IMR-90 (cell line): ENCODE results near the gene FGD5. TPM values are rescaled to one million over a fixed set of nuclear protein-coding genes. Genes with fewer than 3 reads are reported as not detected.

ENCODE experiments used
- ATAC-seq: fragments of 200-7000 bp; cut with Tn5 transposase; 2 replicates; pipeline ENCODE4 v1.9.1; 2020; ENCODE audit warnings: low read depth, mild to moderate bottlenecking, moderate library complexity
- BruUV-seq: library from RNA; stranded (reverse); fragments of 400-500 nt; replicated peaks from 2 replicates; lab custom pipeline; 2021; lab: Mats Ljungman, UMichigan
- CTCF ChIA-PET: fragments of 300-600 bp; formaldehyde crosslinking; extraction: SDS; loops from one replicate; lab custom pipeline; 2021; ENCODE audit warnings: antibody characterized with exemption; lab: Yijun Ruan, JAX
- POLR2A ChIA-PET: fragments of 300-600 bp; sonication (Branson Sonifier 250); formaldehyde crosslinking; loops from one replicate; lab custom pipeline; 2022; ENCODE audit warnings: antibody characterized with exemption; ENCODE audit not compliant: unreplicated experiment; lab: Charles Lee
- DNase-seq: peaks from one replicate; pipeline ENCODE4 v3.0.0; 2013
- H2AFZ ChIP-seq: replicated peaks from 2 replicates; pipeline ENCODE3; 2013; ENCODE audit warnings: low read length, mild to moderate bottlenecking; ENCODE audit not compliant: poor library complexity
- H2AK5ac ChIP-seq: 2 replicates; pipeline ENCODE4 v1.6.1; 2013; ENCODE audit warnings: low read depth, low read length, inconsistent platforms
- H2AK9ac ChIP-seq: replicated peaks from 2 replicates; pipeline ENCODE3; 2013; ENCODE audit warnings: mild to moderate bottlenecking, low read depth, low read length, moderate library complexity; ENCODE audit not compliant: poor library complexity
- H2BK120ac ChIP-seq: 2 replicates; pipeline ENCODE4 v1.6.1; 2013; ENCODE audit warnings: low read depth, low read length, inconsistent platforms
- H2BK15ac ChIP-seq: 3 replicates; pipeline ENCODE4 v1.6.1; 2013; ENCODE audit warnings: low read depth, low read length, inconsistent platforms
- H2BK20ac ChIP-seq: 2 replicates; pipeline ENCODE4 v1.6.1; 2013; ENCODE audit warnings: low read depth, mild to moderate bottlenecking, inconsistent platforms, low read length, moderate library complexity
- H2BK5ac ChIP-seq: 2 replicates; pipeline ENCODE4 v1.6.1; 2013; ENCODE audit warnings: mild to moderate bottlenecking, low read depth, low read length, inconsistent platforms; ENCODE audit not compliant: poor library complexity, severe bottlenecking
- H3K14ac ChIP-seq: replicated peaks from 2 replicates; pipeline ENCODE4 v1.6.1; 2013; ENCODE audit warnings: low read depth, low read length, inconsistent platforms
- H3K18ac ChIP-seq: 2 replicates; pipeline ENCODE4 v1.6.1; 2013; ENCODE audit warnings: low read depth, low read length, control low read depth
- H3K23ac ChIP-seq: 2 replicates; pipeline ENCODE4 v1.6.1; 2013; ENCODE audit warnings: low read depth, low read length, inconsistent platforms
- H3K27ac ChIP-seq: 2 replicates; pipeline ENCODE4 v1.5.1; 2013; ENCODE audit warnings: mild to moderate bottlenecking, control low read depth, low read length; ENCODE audit not compliant: insufficient read depth
- H3K27me3 ChIP-seq: 2 replicates; pipeline ENCODE4 v1.6.1; 2013; ENCODE audit warnings: low read length; ENCODE audit not compliant: control insufficient read depth, insufficient read depth
- H3K36me3 ChIP-seq: 2 replicates; pipeline ENCODE4 v1.6.1; 2013; ENCODE audit warnings: low read length, mixed read lengths; ENCODE audit not compliant: control insufficient read depth, insufficient read depth
- H3K4ac ChIP-seq: 2 replicates; pipeline ENCODE4 v1.6.1; 2013; ENCODE audit warnings: low read depth, low read length, inconsistent platforms
- H3K4me1 ChIP-seq: 2 replicates; pipeline ENCODE4 v1.6.1; 2013; ENCODE audit warnings: low read length, mixed read lengths; ENCODE audit not compliant: control insufficient read depth, insufficient read depth
- H3K4me2 ChIP-seq: 2 replicates; pipeline ENCODE4 v1.6.1; 2013; ENCODE audit warnings: low read depth, mild to moderate bottlenecking, control low read depth, low read length, moderate library complexity
- H3K4me3 ChIP-seq: 2 replicates; pipeline ENCODE4 v1.5.1; 2013; ENCODE audit warnings: low read depth, mild to moderate bottlenecking, control low read depth, low read length, moderate library complexity; ENCODE audit not compliant: insufficient read depth
- H3K56ac ChIP-seq: 2 replicates; pipeline ENCODE4 v1.6.1; 2013; ENCODE audit warnings: low read length, inconsistent platforms; ENCODE audit not compliant: insufficient read depth; ENCODE audit errors: extremely low read depth
- H3K79me1 ChIP-seq, 2 experiments: 2 replicates each; pipeline ENCODE4 v1.6.1; 2013; ENCODE audit warnings: low read length in 2 of 2, inconsistent platforms in 1 of 2, low read depth in 1 of 2
- H3K9ac ChIP-seq: 2 replicates; pipeline ENCODE4 v1.6.1; 2013; ENCODE audit warnings: low read depth, low read length, control low read depth
- H3K9me1 ChIP-seq: 2 replicates; pipeline ENCODE4 v1.6.1; 2013; ENCODE audit warnings: low read length, inconsistent platforms; ENCODE audit not compliant: insufficient read depth
- H3K9me3 ChIP-seq: 2 replicates; pipeline ENCODE4 v1.6.1; 2013; ENCODE audit warnings: low read length; ENCODE audit not compliant: control insufficient read depth, insufficient read depth
- H4K20me1 ChIP-seq: 2 replicates; pipeline ENCODE4 v1.6.1; 2013; ENCODE audit warnings: low read length, inconsistent platforms; ENCODE audit not compliant: insufficient read depth
- H4K5ac ChIP-seq: 2 replicates; pipeline ENCODE4 v1.6.1; 2013; ENCODE audit warnings: mild to moderate bottlenecking, low read depth, low read length, control low read depth
- H4K8ac ChIP-seq, 2 experiments: 2 replicates each; pipeline ENCODE4 v1.6.1; 2013; ENCODE audit warnings: low read depth in 2 of 2, low read length in 2 of 2, control low read depth in 1 of 2, inconsistent platforms in 1 of 2
- H4K91ac ChIP-seq: 2 replicates; pipeline ENCODE4 v1.6.1; 2013; ENCODE audit warnings: low read depth, low read length, inconsistent platforms; ENCODE audit not compliant: insufficient read depth
- BHLHE40 ChIP-seq: fragments of 150-350 bp; IDR thresholded peaks from 2 replicates; pipeline ENCODE4 v1.6.1; 2016; ENCODE audit warnings: mild to moderate bottlenecking, low read depth, low read length
- CEBPB ChIP-seq: IDR thresholded peaks from 2 replicates; pipeline ENCODE4 v1.6.1; 2012; ENCODE audit warnings: low read depth, low read length, improper control_type of control experiment
- CHD1 ChIP-seq: IDR thresholded peaks from 2 replicates; pipeline ENCODE4 v1.6.1; 2012; ENCODE audit warnings: low read depth, low read length, improper control_type of control experiment
- MAFK ChIP-seq: IDR thresholded peaks from 2 replicates; pipeline ENCODE4 v1.6.1; 2012; ENCODE audit warnings: low read depth, low read length, improper control_type of control experiment
- MAZ ChIP-seq: IDR thresholded peaks from 2 replicates; pipeline ENCODE4 v1.6.1; 2012; ENCODE audit warnings: low read depth, mild to moderate bottlenecking, low read length, improper control_type of control experiment, moderate library complexity, borderline replicate concordance
- MXI1 ChIP-seq: IDR thresholded peaks from 2 replicates; pipeline ENCODE4 v1.6.1; 2012; ENCODE audit warnings: low read depth, mild to moderate bottlenecking, low read length, moderate library complexity, borderline replicate concordance
- NFE2L2 ChIP-seq: fragments of 150-350 bp; IDR thresholded peaks from 2 replicates; pipeline ENCODE4 v1.6.1; 2016; ENCODE audit warnings: low read depth, mild to moderate bottlenecking, low read length
- POLR2A ChIP-seq: IDR thresholded peaks from 2 replicates; pipeline ENCODE4 v1.6.1; 2012; ENCODE audit warnings: mild to moderate bottlenecking, low read depth, low read length
- RAD21 ChIP-seq: IDR thresholded peaks from 2 replicates; pipeline ENCODE4 v1.6.1; 2012; ENCODE audit warnings: low read length, improper control_type of control experiment
- WGBS, 2 experiments: methylation state at CpG; one replicate each; pipeline versions ENCODE4 v1.1.5 to v1.1.7; 2013; ENCODE audit warnings: missing lambda C conversion rate in 2 of 2; ENCODE audit not compliant: insufficient read length in 1 of 2; ENCODE audit errors: extremely low coverage in 2 of 2; 5-methylcytosine and 5-hydroxymethylcytosine counted together
- dilution Hi-C: fragments of 300-500 bp; cut with HindIII; formaldehyde crosslinking; loops from one replicate; pipeline ENCODE4 v1.14.3; 2018; ENCODE audit warnings: low sequenced_read_pairs; ENCODE audit not compliant: unreplicated experiment
- in situ Hi-C: fragments of 300-500 bp; cut with MboI; formaldehyde crosslinking; loops from 3 replicates; pipeline ENCODE4 v1.14.3; 2019; ENCODE audit warnings: low sequenced_read_pairs, inconsistent platforms, mixed read lengths
- intact Hi-C: fragments of 100-400 bp; cut with micrococcal nuclease; formaldehyde crosslinking; loops from 2 replicates; pipeline ENCODE4 v1.10.0; 2022
- polyA plus RNA-seq, 3 experiments: library from polyadenylated mRNA; depleted of rRNA; stranded (reverse); fragments of >200 nt; gene quantifications; 2 replicates each; pipeline ENCODE4 v1.2.3, GENCODE V29; 2012; ENCODE audit warnings: low replicate concordance in 1 of 3
- total RNA-seq: library from RNA; depleted of rRNA; stranded (reverse); fragments of >200 nt; gene quantifications from 2 replicates; pipeline ENCODE4 v1.2.3, GENCODE V29; 2012
- TF ChIP-seq, protein P1 (sequence below): conservative IDR thresholded peaks from 2 replicates; pipeline ENCODE4 v1.5.1; 2012; ENCODE audit warnings: mild to moderate bottlenecking, low read depth, low read length, improper control_type of control experiment
- TF ChIP-seq, protein P2 (sequence below): fragments of 150-350 bp; IDR thresholded peaks from 2 replicates; pipeline ENCODE4 v1.6.1; 2017; ENCODE audit warnings: mild to moderate bottlenecking, antibody characterized with exemption, low read length, low read depth

Gene FGD5
- total and polyA plus RNA-seq, 2 of the 4 experiments (the other 2 are of a cell fraction): not detected

DNA sequence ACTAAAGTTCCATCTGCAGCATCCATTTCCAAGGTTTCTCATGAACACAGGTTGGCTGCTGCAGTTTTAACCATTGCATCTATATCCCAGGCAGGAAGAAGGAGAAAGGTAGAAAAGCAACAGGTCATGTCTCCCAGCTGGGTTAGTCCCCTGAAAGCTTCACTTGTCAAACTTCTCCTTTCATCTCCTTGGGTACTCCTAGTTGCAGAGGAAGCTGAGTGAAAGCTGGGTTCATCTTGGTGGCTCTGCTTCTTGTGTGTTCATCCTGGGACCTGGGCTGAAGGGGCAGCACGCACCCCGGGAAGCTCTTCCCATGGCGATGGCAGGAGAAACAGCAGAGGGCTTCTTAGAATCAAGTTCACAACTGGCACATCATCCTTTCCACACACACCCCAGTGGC is 67.3 kb downstream of the FGD5 start:
- no peak overlapping the region for H2BK120ac ChIP-seq
- H3K9ac ChIP-seq: no peak overlapping the region
- in situ Hi-C loops: no loop called here
- no peak overlapping the region for H3K18ac ChIP-seq
- no peaks in the 10 kb centered on the region for H4K20me1 ChIP-seq
- TF ChIP-seq MXI1 (no peak), CHD1 (no peak), MAFK (no peak), NFE2L2 (no peak), POLR2A (no peak), RAD21 (no peak), CEBPB (no peak), MAZ (no peak), BHLHE40 (no peak)
- TF ChIP-seq, protein P1, sequence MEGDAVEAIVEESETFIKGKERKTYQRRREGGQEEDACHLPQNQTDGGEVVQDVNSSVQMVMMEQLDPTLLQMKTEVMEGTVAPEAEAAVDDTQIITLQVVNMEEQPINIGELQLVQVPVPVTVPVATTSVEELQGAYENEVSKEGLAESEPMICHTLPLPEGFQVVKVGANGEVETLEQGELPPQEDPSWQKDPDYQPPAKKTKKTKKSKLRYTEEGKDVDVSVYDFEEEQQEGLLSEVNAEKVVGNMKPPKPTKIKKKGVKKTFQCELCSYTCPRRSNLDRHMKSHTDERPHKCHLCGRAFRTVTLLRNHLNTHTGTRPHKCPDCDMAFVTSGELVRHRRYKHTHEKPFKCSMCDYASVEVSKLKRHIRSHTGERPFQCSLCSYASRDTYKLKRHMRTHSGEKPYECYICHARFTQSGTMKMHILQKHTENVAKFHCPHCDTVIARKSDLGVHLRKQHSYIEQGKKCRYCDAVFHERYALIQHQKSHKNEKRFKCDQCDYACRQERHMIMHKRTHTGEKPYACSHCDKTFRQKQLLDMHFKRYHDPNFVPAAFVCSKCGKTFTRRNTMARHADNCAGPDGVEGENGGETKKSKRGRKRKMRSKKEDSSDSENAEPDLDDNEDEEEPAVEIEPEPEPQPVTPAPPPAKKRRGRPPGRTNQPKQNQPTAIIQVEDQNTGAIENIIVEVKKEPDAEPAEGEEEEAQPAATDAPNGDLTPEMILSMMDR: no peak
- TF ChIP-seq, protein P2, sequence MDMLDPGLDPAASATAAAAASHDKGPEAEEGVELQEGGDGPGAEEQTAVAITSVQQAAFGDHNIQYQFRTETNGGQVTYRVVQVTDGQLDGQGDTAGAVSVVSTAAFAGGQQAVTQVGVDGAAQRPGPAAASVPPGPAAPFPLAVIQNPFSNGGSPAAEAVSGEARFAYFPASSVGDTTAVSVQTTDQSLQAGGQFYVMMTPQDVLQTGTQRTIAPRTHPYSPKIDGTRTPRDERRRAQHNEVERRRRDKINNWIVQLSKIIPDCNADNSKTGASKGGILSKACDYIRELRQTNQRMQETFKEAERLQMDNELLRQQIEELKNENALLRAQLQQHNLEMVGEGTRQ: no peak
- no peaks in the 10 kb centered on the region for H3K79me1 ChIP-seq
- peak overlapping the region; percentile 65 for H2AFZ ChIP-seq
- POLR2A ChIA-PET: no interaction called here
- no peaks in the 10 kb centered on the region for H3K9me3 ChIP-seq
- H3K27me3 ChIP-seq: peaks cover 14% of the 10 kb centered on the region
- no peak overlapping the region for H3K14ac ChIP-seq
- no TSS peak for BruUV-seq
- no peak overlapping the region for H3K4ac ChIP-seq
- no peak overlapping the region for H4K8ac ChIP-seq
- H2BK15ac ChIP-seq: no peak overlapping the region
- no peak overlapping the region for H2AK9ac ChIP-seq
- H3K9me1 ChIP-seq: no peaks in the 10 kb centered on the region; the same call in 1 of the 2 replicates
- H3K27ac ChIP-seq: no peak overlapping the region
- H2BK20ac ChIP-seq: no peak overlapping the region
- no peak for DNase-seq
- ATAC-seq: no peak
- no peaks in the 10 kb centered on the region for H3K36me3 ChIP-seq
- no peak overlapping the region for H3K23ac ChIP-seq
- no peaks in the 10 kb centered on the region for H3K4me1 ChIP-seq
- dilution Hi-C loops: no loop called here
- no peak overlapping the region for H2BK5ac ChIP-seq
- H4K91ac ChIP-seq: no peak overlapping the region
- H3K4me3 ChIP-seq: no peak overlapping the region
- H4K5ac ChIP-seq: no peak overlapping the region
- no peak overlapping the region for H3K4me2 ChIP-seq
- H2AK5ac ChIP-seq: no peak overlapping the region
- no peak overlapping the region for H3K56ac ChIP-seq
- CTCF ChIA-PET: no interaction called here
- intact Hi-C loops: no loop called here
- no CpG with 5 or more reads among the region's 3 CpGs for WGBS, 2 experiments
